Stimulated activated memory B cell treated with anti-CD40 and anti-IgM and Interleukin-4, amounts not matched to agents 10 μg/mL and 1 μg/mL and 100 μg/mL, for 72 hours (primary cell): ENCODE measurements around the gene C11orf97.
"Not testable (repeated sequence)": the region's sequence is repeated elsewhere in the genome, so short reads cannot be mapped to it uniquely, and the experiment has no call there.

Experiments
- ATAC-seq: fragments of 150-1000 bp; cut with Tn5 transposase; 2 replicates; pipeline ENCODE4 v1.10.0; 2021
- H3K27ac Mint-ChIP-seq: one replicate; pipeline ENCODE4 v1.8.0; 2022; ENCODE audit warnings: mild to moderate bottlenecking, mixed read lengths
- H3K27me3 Mint-ChIP-seq: one replicate; pipeline ENCODE4 v1.8.0; 2022; ENCODE audit warnings: mixed read lengths
- H3K36me3 Mint-ChIP-seq: one replicate; pipeline ENCODE4 v1.8.0; 2022; ENCODE audit warnings: mixed read lengths
- H3K4me1 Mint-ChIP-seq: one replicate; pipeline ENCODE4 v1.8.0; 2022; ENCODE audit warnings: mixed read lengths
- H3K4me3 Mint-ChIP-seq: one replicate; pipeline ENCODE4 v1.8.0; 2022; ENCODE audit warnings: mild to moderate bottlenecking, moderate library complexity, mixed read lengths
- H3K9me3 Mint-ChIP-seq: one replicate; pipeline ENCODE4 v1.8.0; 2022; ENCODE audit warnings: mixed read lengths

Gene C11orf97

DNA sequence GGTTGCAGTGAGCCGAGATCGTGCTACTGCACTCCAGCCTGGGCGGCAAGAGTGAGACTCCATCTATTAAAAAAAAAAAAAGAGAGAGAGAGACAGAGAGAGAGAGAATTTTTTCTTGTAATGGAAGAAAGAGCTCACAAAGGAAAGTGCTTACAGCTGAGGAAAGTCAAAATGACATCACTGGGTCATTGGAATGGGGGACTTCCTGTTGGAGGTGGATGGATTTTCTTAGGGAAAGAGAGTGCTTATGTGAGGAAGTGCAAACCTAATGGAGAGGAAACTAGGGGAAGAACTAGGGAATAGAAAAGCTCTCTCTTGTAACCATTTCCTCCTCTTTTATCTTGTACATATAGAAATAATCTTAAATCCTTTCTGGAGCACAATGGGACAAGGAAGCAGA, 48.6 kb downstream of the C11orf97 start:
- Mint-ChIP-seq H3K36me3 (no peaks in the 10 kb centered on the region), H3K4me1 (no peaks in the 10 kb centered on the region), H3K27me3 (no peaks in the 10 kb centered on the region), H3K27ac (no peak overlapping the region), H3K9me3 (no peaks in the 10 kb centered on the region), H3K4me3 (no peak overlapping the region)
- no peak for ATAC-seq

DNA sequence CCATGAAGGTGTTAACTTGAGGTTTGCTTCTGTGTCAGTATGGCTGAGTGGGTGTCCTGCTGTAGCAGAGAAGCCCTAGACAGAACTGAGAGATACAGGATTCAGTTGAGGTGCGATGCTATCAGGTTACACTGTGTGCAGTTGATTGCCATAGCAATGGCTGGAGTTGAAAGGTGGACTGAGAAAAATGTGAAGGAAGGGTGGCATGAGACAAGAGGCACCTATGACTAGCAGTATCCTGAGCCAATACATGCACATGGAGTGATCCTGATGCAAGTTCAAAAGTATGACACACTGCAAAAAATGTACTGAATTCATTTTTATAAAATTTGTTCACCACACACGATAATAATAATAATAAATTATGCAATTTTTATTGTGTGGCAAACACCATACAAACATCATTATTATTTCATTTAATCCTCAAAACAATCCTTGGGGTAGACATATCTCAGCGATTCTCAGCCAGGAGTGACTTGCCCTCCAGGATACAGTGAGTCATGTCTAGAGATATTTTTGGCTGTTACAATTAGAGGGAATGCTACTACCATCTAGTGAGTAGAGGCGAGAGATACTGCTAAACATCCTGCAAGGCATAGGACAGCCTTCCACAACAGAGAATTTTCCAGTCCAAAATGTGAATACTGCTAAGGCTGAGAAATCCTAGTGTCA, 51.1 kb downstream of the C11orf97 start:
- Mint-ChIP-seq H3K4me3 (no peak overlapping the region), H3K4me1 (no peaks in the 10 kb centered on the region), H3K9me3 (no peaks in the 10 kb centered on the region), H3K27me3 (no peaks in the 10 kb centered on the region), H3K36me3 (no peaks in the 10 kb centered on the region), H3K27ac (no peak overlapping the region)
- ATAC-seq = no peak

DNA sequence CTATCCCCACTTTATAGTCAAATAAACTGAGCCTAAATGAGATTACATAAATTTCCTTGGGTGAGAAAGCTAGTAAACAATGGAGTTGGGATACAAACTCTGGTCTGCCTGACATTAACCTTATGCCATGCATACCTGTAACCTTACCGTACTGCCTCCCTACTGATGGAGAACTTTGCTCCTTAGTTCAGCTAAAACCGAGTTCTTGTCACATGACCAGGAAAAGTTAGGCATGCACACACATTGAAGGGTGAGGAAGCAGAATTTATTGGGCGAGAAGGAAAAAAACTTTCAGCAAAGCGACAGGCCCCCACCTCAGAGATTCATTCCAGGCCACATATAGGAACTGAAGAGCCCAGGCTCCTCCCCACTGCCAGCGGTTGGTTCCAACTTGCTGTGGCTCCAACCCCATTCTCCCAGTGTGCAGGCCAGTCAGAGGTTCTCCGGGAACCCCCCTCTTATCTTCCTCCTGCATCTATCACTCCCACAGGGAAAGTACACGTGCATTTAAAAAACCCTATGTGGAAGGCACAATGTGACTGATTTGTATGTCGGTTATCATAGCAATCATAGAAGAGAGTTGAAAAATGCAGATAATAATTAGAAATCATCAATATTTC, 51.7 kb downstream of the C11orf97 start:
- no peak for ATAC-seq
- no peaks in the 10 kb centered on the region for H3K9me3 Mint-ChIP-seq
- H3K27ac Mint-ChIP-seq = no peak overlapping the region
- H3K36me3 Mint-ChIP-seq = no peaks in the 10 kb centered on the region
- H3K4me3 Mint-ChIP-seq = no peak overlapping the region
- H3K27me3 Mint-ChIP-seq = no peaks in the 10 kb centered on the region
- H3K4me1 Mint-ChIP-seq = no peaks in the 10 kb centered on the region

DNA sequence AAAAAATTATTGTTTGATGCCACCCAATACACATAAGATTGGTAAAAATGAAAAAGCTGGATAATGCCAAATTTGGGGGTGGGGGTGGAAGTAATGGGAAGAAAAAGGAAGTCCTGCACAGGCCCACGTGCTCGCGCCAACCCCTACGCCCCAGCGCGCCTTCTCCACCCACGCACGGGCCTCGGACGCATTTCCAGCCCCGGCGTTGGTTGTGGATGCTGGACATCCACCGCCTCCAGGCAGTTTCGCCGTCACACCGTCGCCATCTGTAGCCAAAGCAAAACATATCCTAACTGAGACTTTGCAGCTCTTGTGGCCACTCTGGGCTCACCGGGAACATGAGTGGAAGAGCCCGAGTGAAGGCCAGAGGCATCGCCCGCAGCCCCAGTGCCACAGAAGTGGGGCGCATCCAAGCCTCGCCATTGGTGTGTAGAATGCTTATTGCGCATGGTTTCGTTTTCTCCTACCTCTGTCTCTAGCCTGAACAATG, 55.0 kb downstream of the C11orf97 start, which contains the start of gene PIWIL4:
Gene PIWIL4, plus strand, starts transcription at position 188 of the 490 bp plus-strand sequence. Its CDS starts 151 bp downstream, at position 339.
- ATAC-seq = no peak
- no peak within 1 kb of the TSS for H3K27ac Mint-ChIP-seq
- H3K9me3 Mint-ChIP-seq = no peaks in the 10 kb centered on the region
- no peaks in the 10 kb centered on the region for H3K4me1 Mint-ChIP-seq
- no peaks in the 10 kb centered on the region for H3K27me3 Mint-ChIP-seq
- H3K36me3 Mint-ChIP-seq = no peaks in the 10 kb centered on the region
- H3K4me3 Mint-ChIP-seq = no peak within 1 kb of the TSS

DNA sequence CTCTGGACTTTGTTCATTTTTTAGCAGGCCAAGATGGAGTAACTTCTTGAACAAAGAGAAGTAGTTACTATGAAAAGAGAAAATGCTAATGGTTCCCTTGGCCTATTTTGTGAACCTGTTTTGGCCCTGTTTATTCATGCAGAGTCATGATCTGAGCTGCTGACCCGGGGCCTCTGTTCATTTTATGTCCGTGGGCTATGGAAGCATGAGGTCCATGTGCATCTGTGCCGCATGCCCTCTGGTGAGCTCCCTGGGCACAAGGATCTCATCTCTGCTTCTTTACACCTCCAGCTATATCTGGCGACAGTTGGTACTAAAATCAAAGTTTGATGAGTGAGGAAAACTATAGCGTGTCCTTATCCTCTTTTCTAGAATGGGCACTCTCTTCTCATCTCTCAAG, 55.9 kb downstream of the C11orf97 start:
- H3K36me3 Mint-ChIP-seq = no peaks in the 10 kb centered on the region
- no peaks in the 10 kb centered on the region for H3K27me3 Mint-ChIP-seq
- H3K4me3 Mint-ChIP-seq = no peak overlapping the region
- no peaks in the 10 kb centered on the region for H3K4me1 Mint-ChIP-seq
- no peak overlapping the region for H3K27ac Mint-ChIP-seq
- no peak for ATAC-seq
- peaks cover 3% of the 10 kb centered on the region for H3K9me3 Mint-ChIP-seq

DNA sequence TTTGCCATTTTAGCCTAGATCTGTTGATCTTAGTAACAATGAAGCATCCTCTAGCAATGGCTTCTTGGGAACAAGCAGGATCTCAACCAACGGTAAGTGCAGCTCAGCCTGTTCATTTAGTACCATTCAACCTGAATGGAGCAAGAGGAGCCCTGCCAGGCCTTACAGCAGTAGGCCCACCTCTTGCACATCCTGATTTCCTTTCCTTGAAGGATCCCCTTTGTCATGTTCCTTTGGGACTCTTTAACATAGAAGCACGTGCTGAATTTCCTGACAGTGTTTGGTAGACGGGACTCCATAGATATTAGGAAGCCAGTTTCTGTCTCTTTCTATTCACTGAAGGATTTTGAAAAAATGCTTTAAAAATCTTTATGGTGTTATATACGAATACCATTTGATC, 56.5 kb downstream of the C11orf97 start:
- H3K9me3 Mint-ChIP-seq = peaks cover 3% of the 10 kb centered on the region
- no peaks in the 10 kb centered on the region for H3K36me3 Mint-ChIP-seq
- H3K4me3 Mint-ChIP-seq = no peak overlapping the region
- H3K4me1 Mint-ChIP-seq = no peaks in the 10 kb centered on the region
- no peak for ATAC-seq
- H3K27me3 Mint-ChIP-seq = no peaks in the 10 kb centered on the region
- H3K27ac Mint-ChIP-seq = no peak overlapping the region

DNA sequence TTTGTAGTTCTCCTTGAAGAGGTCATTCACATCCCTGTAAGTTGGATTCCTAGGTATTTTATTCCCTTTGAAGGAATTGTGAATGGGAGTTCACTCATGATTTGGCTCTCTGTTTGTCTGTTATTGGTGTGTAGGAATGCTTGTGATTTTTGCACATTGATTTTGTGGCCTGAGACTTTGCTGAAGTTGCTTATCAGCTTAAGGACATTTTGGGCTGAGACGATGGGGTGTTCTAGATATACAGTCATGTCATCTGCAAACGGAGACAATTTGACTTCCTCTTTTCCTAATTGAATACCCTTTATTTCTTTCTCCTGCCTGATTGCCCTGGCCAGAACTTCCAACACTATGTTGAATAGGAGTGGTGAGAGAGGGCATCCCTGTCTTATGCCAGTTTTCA, 60.7 kb downstream of the C11orf97 start:
- not testable (repeated sequence) for H3K36me3 Mint-ChIP-seq, H3K4me1 Mint-ChIP-seq, H3K27ac Mint-ChIP-seq, H3K27me3 Mint-ChIP-seq, H3K9me3 Mint-ChIP-seq, ATAC-seq, H3K4me3 Mint-ChIP-seq

DNA sequence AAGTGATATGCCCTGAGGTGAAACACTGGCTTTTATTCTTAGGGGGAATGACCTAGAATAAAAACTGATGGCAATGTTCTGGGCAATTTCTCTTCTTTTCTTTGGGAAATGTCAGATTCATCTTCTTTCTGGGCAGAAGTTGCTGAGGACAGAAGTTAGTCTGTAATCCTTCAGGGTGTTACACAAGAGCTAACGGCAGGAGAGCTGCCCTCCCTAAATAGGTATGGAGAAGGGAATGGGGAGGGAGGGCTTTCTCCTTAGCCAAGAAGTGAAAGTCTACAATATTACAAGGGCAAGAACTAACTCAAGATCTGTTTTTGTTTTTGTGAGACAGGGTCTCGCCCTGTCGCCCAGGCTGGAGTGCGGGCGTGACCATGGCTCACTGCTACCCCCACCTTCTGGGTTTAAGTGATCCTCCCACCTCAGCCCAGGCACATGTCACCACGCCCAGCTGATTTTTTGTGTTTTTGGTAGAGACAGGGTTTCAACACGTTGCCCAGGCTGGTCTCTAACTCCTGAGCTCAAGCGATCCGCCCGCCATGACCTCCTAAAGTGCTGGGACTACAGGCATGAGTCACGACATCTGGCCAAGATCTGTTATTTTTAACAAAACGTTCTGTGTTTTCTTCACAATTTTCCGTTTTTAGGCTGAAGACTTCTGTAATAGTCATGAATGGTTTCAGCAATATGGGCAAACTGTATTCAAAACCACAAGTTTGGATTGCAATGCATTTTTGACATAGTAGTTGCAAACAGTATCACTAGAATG, 62.1 kb downstream of the C11orf97 start:
- Mint-ChIP-seq H3K27ac (no peak overlapping the region), H3K4me3 (no peak overlapping the region)
- ATAC-seq = no peak

DNA sequence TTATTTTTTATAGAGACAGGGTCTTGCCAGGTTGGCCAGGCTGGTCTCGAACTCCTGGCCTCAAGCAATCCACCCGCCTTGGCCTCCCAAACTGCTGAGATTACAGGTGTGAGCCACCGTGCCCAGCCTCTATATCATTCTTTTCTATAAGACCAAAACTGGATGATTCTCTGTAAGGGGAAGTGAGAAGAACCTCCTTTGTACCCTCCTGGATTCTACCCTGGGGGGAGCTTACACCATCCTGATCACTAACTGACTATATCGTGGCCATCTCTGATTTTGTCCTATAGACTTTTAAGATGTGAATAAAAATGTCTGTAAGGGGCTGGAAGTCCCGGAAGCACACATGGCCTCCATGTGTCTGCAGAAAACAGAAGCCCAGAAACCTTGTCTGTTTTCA, 64.0 kb downstream of the C11orf97 start:
- no peak for ATAC-seq
- no peak overlapping the region for H3K27ac Mint-ChIP-seq
- no peaks in the 10 kb centered on the region for H3K36me3 Mint-ChIP-seq
- peaks cover 5% of the 10 kb centered on the region for H3K4me1 Mint-ChIP-seq
- no peak overlapping the region for H3K4me3 Mint-ChIP-seq
- peaks cover 3% of the 10 kb centered on the region for H3K9me3 Mint-ChIP-seq
- H3K27me3 Mint-ChIP-seq = no peaks in the 10 kb centered on the region

More for the DNA sequence above, 62.1 kb downstream of the C11orf97 start:
- Mint-ChIP-seq H3K4me1 (no peaks in the 10 kb centered on the region), H3K27me3 (no peaks in the 10 kb centered on the region), H3K9me3 (peaks cover 3% of the 10 kb centered on the region), H3K36me3 (no peaks in the 10 kb centered on the region)

DNA sequence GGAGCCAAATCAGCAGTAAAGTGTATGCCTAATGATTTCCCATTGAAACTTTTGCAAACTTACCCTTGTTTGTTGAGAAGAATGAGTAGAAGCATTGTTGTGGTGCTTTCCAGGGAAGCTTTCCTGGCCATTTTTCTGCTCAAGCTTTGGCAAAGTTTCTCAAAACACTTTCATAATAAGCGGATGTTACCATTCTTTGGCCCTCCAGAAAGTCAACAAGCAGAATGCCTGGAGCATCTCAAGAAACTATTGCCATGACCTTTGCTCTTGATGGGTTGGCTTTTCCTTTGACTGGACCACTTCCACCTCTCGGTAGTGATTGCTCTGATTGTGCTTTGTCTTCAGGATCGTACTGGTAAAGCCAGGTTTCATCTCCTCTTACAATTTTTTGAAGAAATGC, 65.6 kb downstream of the C11orf97 start:
- Mint-ChIP-seq H3K27ac (no peak overlapping the region), H3K9me3 (peaks cover 2% of the 10 kb centered on the region), H3K4me3 (no peak overlapping the region), H3K4me1 (peaks cover 14% of the 10 kb centered on the region), H3K36me3 (no peaks in the 10 kb centered on the region), H3K27me3 (no peaks in the 10 kb centered on the region)
- ATAC-seq = no peak
